HUES64 (cell line): ENCODE results near the gene TMEM156.
"Not testable (repeated sequence)": the region's sequence is repeated elsewhere in the genome, so short reads cannot be mapped to it uniquely, and the experiment has no call there.

ENCODE experiments used
- H3K27ac ChIP-seq: 2 replicates; pipeline ENCODE4 v1.7.0; 2013; ENCODE audit warnings: low read depth, low read length, inconsistent platforms
- H3K27me3 ChIP-seq: 2 replicates; pipeline ENCODE4 v1.6.1; 2013; ENCODE audit warnings: mild to moderate bottlenecking, low read length; ENCODE audit not compliant: insufficient read depth
- H3K36me3 ChIP-seq: 2 replicates; pipeline ENCODE4 v1.6.1; 2013; ENCODE audit warnings: mild to moderate bottlenecking, low read length; ENCODE audit not compliant: insufficient read depth
- H3K4me1 ChIP-seq: 2 replicates; pipeline ENCODE4 v1.6.1; 2013; ENCODE audit warnings: mild to moderate bottlenecking, low read length, moderate library complexity; ENCODE audit not compliant: insufficient read depth
- H3K4me3 ChIP-seq: 2 replicates; pipeline ENCODE4 v1.5.1; 2013; ENCODE audit warnings: mild to moderate bottlenecking, low read length, moderate library complexity
- H3K9ac ChIP-seq: 2 replicates; pipeline ENCODE4 v1.6.1; 2013; ENCODE audit warnings: mild to moderate bottlenecking, low read depth, low read length
- H3K9me3 ChIP-seq: 2 replicates; pipeline ENCODE4 v1.6.1; 2013; ENCODE audit warnings: low read depth, low read length; ENCODE audit not compliant: insufficient read depth
- WGBS: fragments of 150-250, 120-280 bp; methylation state at CpG from one replicate; pipeline ENCODE4 v1.1.7; 2013; ENCODE audit warnings: missing lambda C conversion rate; 5-methylcytosine and 5-hydroxymethylcytosine counted together

Gene TMEM156

GRCh38 chr4:38989487-38989886, 42.7 kb downstream of the TMEM156 start:
- Histone ChIP-seq H3K9me3 (no peaks in the 10 kb centered on the region), H3K9ac (no peak overlapping the region), H3K27me3 (no peaks in the 10 kb centered on the region), H3K4me1 (peaks cover 15% of the 10 kb centered on the region), H3K36me3 (no peaks in the 10 kb centered on the region), H3K4me3 (no peak overlapping the region), H3K27ac (no peak overlapping the region)
- 96% methylated on average over 6 of the region's 6 CpGs for WGBS

- H3K9ac ChIP-seq, H3K36me3 ChIP-seq, H3K27ac ChIP-seq, H3K27me3 ChIP-seq, H3K9me3 ChIP-seq, H3K4me3 ChIP-seq: not testable (repeated sequence)
- peaks cover 19% of the 10 kb centered on the region for H3K4me1 ChIP-seq
- WGBS = 88% methylated on average over 8 of the region's 9 CpGs
Observed at GRCh38 chr4:38988353-38988752, 43.9 kb downstream of the TMEM156 start.

GRCh38 chr4:38987491-38987890, 44.7 kb downstream of the TMEM156 start:
- no peak overlapping the region for H3K4me3 ChIP-seq
- H3K27ac ChIP-seq = no peak overlapping the region
- H3K9me3 ChIP-seq = no peaks in the 10 kb centered on the region
- H3K4me1 ChIP-seq = peaks cover 19% of the 10 kb centered on the region
- H3K36me3 ChIP-seq = no peaks in the 10 kb centered on the region
- no peaks in the 10 kb centered on the region for H3K27me3 ChIP-seq
- no peak overlapping the region for H3K9ac ChIP-seq

- no peaks in the 10 kb centered on the region for H3K9me3 ChIP-seq
- H3K27ac ChIP-seq = no peak overlapping the region
- no peak overlapping the region for H3K9ac ChIP-seq
- H3K4me3 ChIP-seq = no peak overlapping the region
- H3K27me3 ChIP-seq = no peaks in the 10 kb centered on the region
- peaks cover 19% of the 10 kb centered on the region for H3K4me1 ChIP-seq
- 83% methylated on average over 9 of the region's 10 CpGs for WGBS
- H3K36me3 ChIP-seq = no peaks in the 10 kb centered on the region
Observed at GRCh38 chr4:38985410-38986100, 46.7 kb downstream of the TMEM156 start.

GRCh38 chr4:38983787-38984598, 48.2 kb downstream of the TMEM156 start:
- WGBS = 87% methylated on average over 11 of the region's 12 CpGs
- H3K27me3 ChIP-seq = no peaks in the 10 kb centered on the region
- peaks cover 19% of the 10 kb centered on the region for H3K4me1 ChIP-seq
- no peaks in the 10 kb centered on the region for H3K36me3 ChIP-seq
- no peak overlapping the region for H3K27ac ChIP-seq
- H3K9me3 ChIP-seq = no peaks in the 10 kb centered on the region
- no peak overlapping the region for H3K9ac ChIP-seq
- H3K4me3 ChIP-seq = no peak overlapping the region

GRCh38 chr4:38983291-38983690, 48.9 kb downstream of the TMEM156 start:
- H3K9ac ChIP-seq = no peak overlapping the region
- peaks cover 19% of the 10 kb centered on the region for H3K4me1 ChIP-seq
- no peaks in the 10 kb centered on the region for H3K9me3 ChIP-seq
- H3K4me3 ChIP-seq = no peak overlapping the region
- H3K36me3 ChIP-seq = no peaks in the 10 kb centered on the region
- H3K27ac ChIP-seq = no peak overlapping the region
- 91% methylated on average over 6 of the region's 6 CpGs for WGBS
- H3K27me3 ChIP-seq = no peaks in the 10 kb centered on the region

- Histone ChIP-seq H3K9me3 (no peaks in the 10 kb centered on the region), H3K4me3 (no peak overlapping the region), H3K27ac (no peak overlapping the region), H3K9ac (no peak overlapping the region), H3K4me1 (peaks cover 19% of the 10 kb centered on the region), H3K36me3 (no peaks in the 10 kb centered on the region), H3K27me3 (no peaks in the 10 kb centered on the region)
- WGBS = 100% methylated on average over 3 of the region's 5 CpGs
Observed at GRCh38 chr4:38982361-38983095, 49.7 kb downstream of the TMEM156 start.

GRCh38 chr4:38980903-38981676, 51.1 kb downstream of the TMEM156 start:
- no peak overlapping the region for H3K27ac ChIP-seq
- H3K36me3 ChIP-seq = no peaks in the 10 kb centered on the region

GRCh38 chr4:38979511-38980230, 52.5 kb downstream of the TMEM156 start:
- Histone ChIP-seq H3K27ac (no peak overlapping the region), H3K9me3 (no peaks in the 10 kb centered on the region), H3K4me1 (peaks cover 6% of the 10 kb centered on the region; the same call in 1 of the 2 replicates), H3K4me3 (no peak overlapping the region), H3K36me3 (no peaks in the 10 kb centered on the region), H3K27me3 (no peaks in the 10 kb centered on the region), H3K9ac (no peak overlapping the region)
- 93% methylated on average over 3 of the region's 3 CpGs for WGBS

More at GRCh38 chr4:38980903-38981676, 51.1 kb downstream of the TMEM156 start:
- Histone ChIP-seq H3K9ac (no peak overlapping the region), H3K4me3 (no peak overlapping the region), H3K9me3 (no peaks in the 10 kb centered on the region), H3K27me3 (no peaks in the 10 kb centered on the region), H3K4me1 (peaks cover 18% of the 10 kb centered on the region)
- 95% methylated on average over 6 of the region's 7 CpGs for WGBS

GRCh38 chr4:38979081-38979480, 53.1 kb downstream of the TMEM156 start:
- 88% methylated on average over 4 of the region's 4 CpGs for WGBS
- Histone ChIP-seq H3K36me3 (no peaks in the 10 kb centered on the region), H3K27me3 (no peaks in the 10 kb centered on the region)

More at GRCh38 chr4:38979081-38979480, 53.1 kb downstream of the TMEM156 start:
- no peak overlapping the region for H3K27ac ChIP-seq
- H3K4me3 ChIP-seq = no peak overlapping the region
- H3K4me1 ChIP-seq = no peaks in the 10 kb centered on the region
- no peak overlapping the region for H3K9ac ChIP-seq
- no peaks in the 10 kb centered on the region for H3K9me3 ChIP-seq
